Activated CD8-positive, alpha-beta memory T cell treated with anti-CD3 and anti-CD28 coated beads for 36 hours (primary cell): ENCODE results near the gene SP9. TPM values are rescaled to one million over a fixed set of nuclear protein-coding genes. Genes with fewer than 3 reads are reported as not detected.

Experiments
- CTCF ChIA-PET: fragments of 350-600 bp; sonication (Branson Sonifier 250); formaldehyde crosslinking; loops from one replicate; lab custom pipeline; 2021; ENCODE audit warnings: antibody characterized with exemption; lab: Charles Lee
- POLR2A ChIA-PET: fragments of 350-600 bp; sonication (Branson Sonifier 250); formaldehyde crosslinking; loops from one replicate; lab custom pipeline; 2021; ENCODE audit warnings: antibody characterized with exemption; lab: Charles Lee
- total RNA-seq, 2 experiments: library from RNA; stranded (reverse); gene quantifications; one replicate each; pipeline ENCODE4 v1.2.3, GENCODE V29; 2021

SP9 gene
- total RNA-seq, result not detected

- CTCF ChIA-PET, result no interaction called here
- POLR2A ChIA-PET, result no interaction called here
Measured at GRCh38 chr2:174334781-174335251, at the start of gene SP9. TSS of gene SP9 (plus strand) at chr2:174334954. CDS start at chr2:174335093, 139 bp downstream.

DNA sequence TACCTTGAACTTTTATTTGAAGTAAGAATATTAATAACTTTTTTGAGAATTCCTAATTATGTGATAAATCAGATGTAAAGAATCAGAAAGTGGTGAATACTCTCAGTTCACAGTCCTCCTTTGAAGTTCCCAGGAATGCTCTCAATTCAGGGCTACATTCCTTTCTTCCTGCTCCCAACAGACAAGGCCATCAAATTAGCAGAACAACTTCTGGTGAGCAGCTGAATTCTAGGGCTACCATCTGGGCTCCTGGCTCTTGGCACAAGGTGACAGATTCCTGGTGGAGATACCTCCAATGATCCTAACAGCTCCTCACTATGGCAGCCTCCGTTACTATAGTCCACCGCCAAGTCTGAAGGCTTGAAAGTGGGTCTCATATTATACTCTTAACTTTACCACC lies 48.6 kb upstream of the SP9 start:
- ChIA-PET CTCF (no interaction called here), POLR2A (no interaction called here)

DNA sequence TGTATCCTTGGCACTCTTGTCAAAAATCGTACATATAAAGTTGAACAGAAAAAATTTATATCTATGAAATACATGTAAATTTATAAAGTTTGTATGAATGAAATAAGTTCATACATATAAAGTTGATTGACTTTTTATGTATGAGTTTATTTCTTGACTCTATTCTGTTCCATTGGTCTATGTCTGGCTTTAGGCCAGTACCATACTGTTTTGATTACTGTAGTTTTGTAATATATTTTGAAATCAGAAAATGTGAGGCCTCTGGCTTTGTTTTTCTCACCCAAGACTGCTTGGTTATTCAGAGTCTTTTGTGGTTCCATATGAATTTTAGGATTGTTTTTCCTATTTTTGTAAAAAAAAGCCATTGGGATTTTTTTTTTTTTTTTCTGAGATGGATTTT lies 41.8 kb upstream of the SP9 start:
- ChIA-PET POLR2A (no interaction called here), CTCF (no interaction called here)

GRCh38 chr2:174300114-174300513 lies 34.6 kb upstream of the SP9 start:
- ChIA-PET CTCF (no interaction called here), POLR2A (no interaction called here)

- ChIA-PET CTCF (no interaction called here), POLR2A (no interaction called here)
Measured at GRCh38 chr2:174312581-174313234, 22.0 kb upstream of the SP9 start.

GRCh38 chr2:174322149-174322548 lies 12.6 kb upstream of the SP9 start:
- POLR2A ChIA-PET, result no interaction called here
- CTCF ChIA-PET, result no interaction called here

DNA sequence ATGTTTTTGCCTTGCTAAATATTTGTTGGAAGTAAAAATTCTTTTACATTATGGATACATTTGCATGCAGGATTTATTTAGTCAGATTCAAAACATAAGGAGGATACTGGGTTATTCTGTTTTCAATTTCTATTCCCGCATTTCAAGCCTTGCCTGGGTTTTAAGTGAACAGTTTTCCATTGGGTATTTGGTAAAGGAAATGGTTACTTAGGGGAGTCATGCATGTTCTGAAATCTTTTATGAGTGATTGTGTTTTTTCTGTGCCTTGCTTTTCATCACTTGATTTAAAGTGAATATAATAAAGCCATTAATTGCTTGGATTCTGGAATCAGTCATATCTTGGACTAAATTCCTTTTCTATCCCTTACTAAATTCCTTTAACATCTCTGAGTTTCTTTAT lies 12.0 kb upstream of the SP9 start:
- ChIA-PET POLR2A (no interaction called here), CTCF (no interaction called here)

- ChIA-PET POLR2A (no interaction called here), CTCF (interaction anchor here (1.0 to 1.1 kb wide), 2 partner anchors 12 to 17 kb away, joined by 3 read pairs; no protein-coding TSS in a partner anchor)
Measured at GRCh38 chr2:174324530-174324929, 10.2 kb upstream of the SP9 start.

- ChIA-PET CTCF (interaction anchor here (1.0 to 1.5 kb wide), 3 partner anchors 11 to 17 kb away, joined by 3 read pairs; no protein-coding TSS in a partner anchor), POLR2A (no interaction called here)
Measured at GRCh38 chr2:174325373-174326160, 9.2 kb upstream of the SP9 start.

DNA sequence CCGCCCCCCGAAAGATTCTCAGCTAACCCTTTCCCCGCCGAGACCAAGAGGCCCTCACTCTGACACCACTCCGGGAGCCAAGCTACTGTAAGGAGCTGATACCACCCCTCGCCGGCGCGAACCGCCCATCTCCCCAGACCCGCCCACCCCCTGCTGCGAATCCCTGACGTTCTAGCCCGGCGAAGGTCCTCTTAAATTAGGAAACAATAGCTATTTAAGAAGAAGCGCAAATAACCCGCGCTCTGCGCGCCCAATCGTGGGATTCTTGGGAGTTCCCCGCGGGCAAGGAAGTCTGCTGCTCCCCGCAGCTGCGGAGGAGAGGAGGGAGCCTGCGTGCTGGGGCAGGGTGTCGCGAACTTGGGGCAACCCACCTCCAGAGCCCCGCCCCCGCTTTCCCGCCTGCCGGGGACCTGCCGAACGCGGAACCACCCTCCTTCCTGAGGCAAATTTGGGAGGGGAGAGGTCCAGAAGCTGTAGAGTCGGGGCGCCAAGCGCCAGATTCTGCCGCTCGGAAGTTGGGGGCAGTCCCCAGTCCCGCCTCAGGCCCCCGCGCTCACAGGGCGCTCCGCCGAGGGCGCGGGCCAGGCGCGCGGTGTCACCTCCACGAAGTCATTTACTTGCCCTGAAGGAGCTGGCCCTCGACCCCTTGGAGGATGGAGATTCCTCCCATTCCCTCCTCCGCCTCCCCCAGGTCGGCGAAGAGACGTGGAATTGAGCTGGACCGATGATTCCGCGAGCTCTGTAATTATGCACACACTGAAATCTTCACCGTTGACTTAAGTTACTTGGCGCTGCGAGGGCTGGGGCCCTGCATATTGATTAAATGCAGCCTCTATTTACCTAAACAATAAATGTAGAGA lies 8.4 kb upstream of the SP9 start:
- CTCF ChIA-PET, result interaction anchor here (0.8 to 1.5 kb wide), 3 partner anchors 11 to 18 kb away, joined by 3 read pairs; no protein-coding TSS in a partner anchor
- POLR2A ChIA-PET, result interaction anchor here (0.6 kb wide), 1 partner anchor 44 kb away, joined by 9 read pairs; no protein-coding TSS in a partner anchor

GRCh38 chr2:174327021-174327840 lies 7.5 kb upstream of the SP9 start:
- ChIA-PET CTCF (interaction anchor here (0.8 to 1.1 kb wide), 2 partner anchors 10 to 17 kb away, joined by 3 read pairs; no protein-coding TSS in a partner anchor), POLR2A (interaction anchor here (0.6 kb wide), 1 partner anchor 43 kb away, joined by 9 read pairs; no protein-coding TSS in a partner anchor)

DNA sequence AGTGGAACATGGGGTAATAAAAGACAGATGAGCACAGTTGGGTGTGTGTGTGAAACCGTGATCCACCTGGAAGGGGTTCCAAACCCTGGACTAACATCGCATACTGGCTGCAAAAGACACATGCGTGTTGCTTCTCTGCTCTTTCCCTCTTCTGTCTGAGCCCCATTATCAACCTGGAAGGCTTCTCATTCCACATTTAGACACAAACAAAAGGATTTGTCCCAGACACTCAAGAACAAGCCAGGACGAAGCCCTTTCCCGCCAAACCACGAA lies 7.0 kb upstream of the SP9 start:
- POLR2A ChIA-PET, result no interaction called here
- CTCF ChIA-PET, result interaction anchor here (1.5 kb wide), 1 partner anchor 14 kb away, joined by 5 read pairs; no protein-coding TSS in a partner anchor

DNA sequence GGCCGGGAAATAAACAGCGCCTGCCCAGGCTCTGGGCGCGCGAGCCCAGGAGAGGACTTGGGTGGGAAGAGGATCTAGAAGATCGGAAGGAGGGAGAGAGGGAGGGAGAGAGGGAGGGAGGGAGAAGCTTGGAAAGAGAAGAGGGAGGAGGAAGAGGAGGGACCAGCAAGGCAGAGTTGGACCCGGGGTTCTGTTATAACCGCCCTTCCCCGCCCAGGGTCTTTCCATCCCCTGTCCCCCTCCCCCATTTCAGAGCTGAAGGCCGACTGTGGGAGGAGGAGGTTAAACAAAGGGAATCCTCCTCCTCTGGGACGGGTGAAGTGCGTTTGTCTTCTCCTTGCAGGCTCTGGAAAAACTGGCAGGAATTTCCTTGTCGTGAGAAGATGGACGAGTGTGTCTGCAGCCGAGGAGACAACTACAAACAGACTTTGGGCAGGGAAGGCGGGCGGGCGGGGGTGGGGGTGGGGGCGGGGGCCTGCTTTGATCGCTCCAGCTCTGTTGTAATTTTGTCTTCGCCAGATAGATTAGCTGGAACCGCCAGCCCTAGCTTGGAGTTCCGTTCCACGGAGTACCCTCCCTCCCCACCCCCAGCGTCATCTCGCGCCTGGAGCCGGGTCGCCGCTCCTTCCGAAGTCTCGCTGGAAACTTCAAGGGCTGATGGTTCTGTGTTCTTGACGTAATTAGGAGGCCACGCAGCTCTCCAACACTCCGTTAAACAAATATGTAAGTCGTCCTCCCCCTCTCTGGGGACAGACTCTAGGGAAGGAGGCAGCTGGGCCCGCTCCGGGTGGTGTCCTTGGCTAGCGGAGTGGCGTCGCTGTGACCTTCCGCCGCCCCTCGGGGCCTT lies 6.4 kb upstream of the SP9 start:
- POLR2A ChIA-PET, result no interaction called here

DNA sequence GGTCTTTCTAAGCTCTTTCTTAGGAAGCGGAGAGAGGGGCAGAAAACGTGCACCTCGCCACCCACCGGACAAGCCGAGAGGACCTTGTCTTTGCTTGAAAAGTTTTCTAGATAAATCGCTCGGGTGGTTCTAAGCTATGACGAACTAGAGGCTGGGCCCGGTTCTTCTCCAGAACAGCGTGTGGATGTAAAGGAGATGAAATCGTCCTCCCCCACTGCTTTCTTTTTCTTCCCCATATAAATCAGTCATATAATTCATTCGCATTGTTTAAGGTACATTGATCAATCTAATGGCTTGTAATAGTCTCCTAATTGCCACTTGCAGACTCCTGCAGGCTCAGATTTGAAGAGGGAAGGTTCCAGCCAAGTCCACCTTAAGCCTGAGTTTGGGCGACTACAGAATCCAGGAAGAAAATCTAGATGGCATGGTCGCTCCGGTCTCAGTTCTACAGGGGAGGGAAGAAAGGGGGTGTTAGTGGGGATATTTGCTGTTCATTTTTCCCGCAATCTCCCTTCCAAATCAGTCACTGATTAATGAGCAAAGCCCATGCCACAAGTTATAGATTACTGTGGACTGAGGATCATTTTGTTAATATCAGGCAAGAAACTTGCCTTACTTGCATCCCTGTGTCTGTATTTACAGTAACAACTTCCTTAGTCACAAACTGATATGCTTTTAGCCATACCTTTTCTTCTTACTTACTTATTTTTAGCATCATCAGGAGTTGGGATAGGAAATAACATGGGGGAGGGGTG lies 5.6 kb upstream of the SP9 start:
- POLR2A ChIA-PET, result no interaction called here
- CTCF ChIA-PET, result interaction anchor here (1.5 kb wide), 2 partner anchors 12 kb away, joined by 5 to 10 read pairs; no protein-coding TSS in a partner anchor

More for the DNA sequence above, 6.4 kb upstream of the SP9 start:
- CTCF ChIA-PET, result interaction anchor here (1.5 kb wide), 1 partner anchor 13 kb away, joined by 5 read pairs; no protein-coding TSS in a partner anchor

GRCh38 chr2:174330945-174331594 lies 3.7 kb upstream of the SP9 start:
- ChIA-PET POLR2A (no interaction called here), CTCF (interaction anchor here (1.5 kb wide), 1 partner anchor 10 kb away, joined by 8 read pairs; no protein-coding TSS in a partner anchor)

DNA sequence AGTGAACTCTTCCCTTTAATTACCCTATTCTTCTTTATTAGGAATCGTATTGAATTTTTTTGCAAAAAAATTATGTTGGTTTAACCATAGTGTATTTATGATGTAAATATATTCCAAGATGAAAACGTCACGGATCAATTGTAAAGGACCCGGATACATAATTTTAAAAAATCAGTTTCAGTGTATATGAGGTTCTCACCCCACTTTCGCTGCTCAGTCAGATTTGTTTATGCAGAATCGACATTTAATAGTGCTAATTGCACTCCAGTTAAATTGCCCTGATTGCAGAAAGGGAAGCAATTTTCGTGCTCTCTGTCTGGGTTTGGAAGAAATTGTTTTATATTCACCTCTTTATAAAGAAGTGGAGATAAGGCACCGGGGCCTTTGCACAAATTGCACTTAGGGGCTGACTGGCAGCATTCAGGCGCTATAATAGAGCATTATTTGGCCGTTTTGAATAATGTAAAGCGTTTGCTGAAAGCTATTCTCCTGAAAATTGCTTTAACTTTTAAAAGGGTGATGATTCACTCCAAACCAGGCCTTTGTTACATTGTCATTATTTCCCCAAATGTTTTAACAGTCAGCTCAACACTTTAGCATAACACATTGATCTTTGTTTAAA lies 3.0 kb upstream of the SP9 start:
- POLR2A ChIA-PET, result no interaction called here

More for the DNA sequence above, 3.0 kb upstream of the SP9 start:
- CTCF ChIA-PET, result interaction anchor here (1.5 kb wide), 1 partner anchor 10 kb away, joined by 8 read pairs; no protein-coding TSS in a partner anchor
